IMR-90 (cell line): ENCODE data around the gene SLC39A11. TPM values are rescaled to one million over a fixed set of nuclear protein-coding genes. Genes with fewer than 3 reads are reported as not detected.
A peak's percentile ranks its signal among the peaks of the same experiment; 100 is the strongest.

Experiments used
- ATAC-seq: fragments of 200-7000 bp; cut with Tn5 transposase; 2 replicates; pipeline ENCODE4 v1.9.1; 2020; ENCODE audit warnings: low read depth, mild to moderate bottlenecking, moderate library complexity
- BruUV-seq: library from RNA; stranded (reverse); fragments of 400-500 nt; replicated peaks from 2 replicates; lab custom pipeline; 2021; lab: Mats Ljungman, UMichigan
- CTCF ChIA-PET: fragments of 300-600 bp; formaldehyde crosslinking; extraction: SDS; loops from one replicate; lab custom pipeline; 2021; ENCODE audit warnings: antibody characterized with exemption; lab: Yijun Ruan, JAX
- POLR2A ChIA-PET: fragments of 300-600 bp; sonication (Branson Sonifier 250); formaldehyde crosslinking; loops from one replicate; lab custom pipeline; 2022; ENCODE audit warnings: antibody characterized with exemption; ENCODE audit not compliant: unreplicated experiment; lab: Charles Lee
- DNase-seq: peaks from one replicate; pipeline ENCODE4 v3.0.0; 2013
- H2AFZ ChIP-seq: replicated peaks from 2 replicates; pipeline ENCODE3; 2013; ENCODE audit warnings: low read length, mild to moderate bottlenecking; ENCODE audit not compliant: poor library complexity
- H2AK5ac ChIP-seq: 2 replicates; pipeline ENCODE4 v1.6.1; 2013; ENCODE audit warnings: low read depth, low read length, inconsistent platforms
- H2AK9ac ChIP-seq: replicated peaks from 2 replicates; pipeline ENCODE3; 2013; ENCODE audit warnings: mild to moderate bottlenecking, low read depth, low read length, moderate library complexity; ENCODE audit not compliant: poor library complexity
- H2BK120ac ChIP-seq: 2 replicates; pipeline ENCODE4 v1.6.1; 2013; ENCODE audit warnings: low read depth, low read length, inconsistent platforms
- H2BK15ac ChIP-seq: 3 replicates; pipeline ENCODE4 v1.6.1; 2013; ENCODE audit warnings: low read depth, low read length, inconsistent platforms
- H2BK20ac ChIP-seq: 2 replicates; pipeline ENCODE4 v1.6.1; 2013; ENCODE audit warnings: low read depth, mild to moderate bottlenecking, inconsistent platforms, low read length, moderate library complexity
- H2BK5ac ChIP-seq: 2 replicates; pipeline ENCODE4 v1.6.1; 2013; ENCODE audit warnings: mild to moderate bottlenecking, low read depth, low read length, inconsistent platforms; ENCODE audit not compliant: poor library complexity, severe bottlenecking
- H3K14ac ChIP-seq: replicated peaks from 2 replicates; pipeline ENCODE4 v1.6.1; 2013; ENCODE audit warnings: low read depth, low read length, inconsistent platforms
- H3K18ac ChIP-seq: 2 replicates; pipeline ENCODE4 v1.6.1; 2013; ENCODE audit warnings: low read depth, low read length, control low read depth
- H3K23ac ChIP-seq: 2 replicates; pipeline ENCODE4 v1.6.1; 2013; ENCODE audit warnings: low read depth, low read length, inconsistent platforms
- H3K27ac ChIP-seq: 2 replicates; pipeline ENCODE4 v1.5.1; 2013; ENCODE audit warnings: mild to moderate bottlenecking, control low read depth, low read length; ENCODE audit not compliant: insufficient read depth
- H3K27me3 ChIP-seq: 2 replicates; pipeline ENCODE4 v1.6.1; 2013; ENCODE audit warnings: low read length; ENCODE audit not compliant: control insufficient read depth, insufficient read depth
- H3K36me3 ChIP-seq: 2 replicates; pipeline ENCODE4 v1.6.1; 2013; ENCODE audit warnings: low read length, mixed read lengths; ENCODE audit not compliant: control insufficient read depth, insufficient read depth
- H3K4ac ChIP-seq: 2 replicates; pipeline ENCODE4 v1.6.1; 2013; ENCODE audit warnings: low read depth, low read length, inconsistent platforms
- H3K4me1 ChIP-seq: 2 replicates; pipeline ENCODE4 v1.6.1; 2013; ENCODE audit warnings: low read length, mixed read lengths; ENCODE audit not compliant: control insufficient read depth, insufficient read depth
- H3K4me2 ChIP-seq: 2 replicates; pipeline ENCODE4 v1.6.1; 2013; ENCODE audit warnings: low read depth, mild to moderate bottlenecking, control low read depth, low read length, moderate library complexity
- H3K4me3 ChIP-seq: 2 replicates; pipeline ENCODE4 v1.5.1; 2013; ENCODE audit warnings: low read depth, mild to moderate bottlenecking, control low read depth, low read length, moderate library complexity; ENCODE audit not compliant: insufficient read depth
- H3K56ac ChIP-seq: 2 replicates; pipeline ENCODE4 v1.6.1; 2013; ENCODE audit warnings: low read length, inconsistent platforms; ENCODE audit not compliant: insufficient read depth; ENCODE audit errors: extremely low read depth
- H3K79me1 ChIP-seq, 2 experiments: 2 replicates each; pipeline ENCODE4 v1.6.1; 2013; ENCODE audit warnings: low read length in 2 of 2, inconsistent platforms in 1 of 2, low read depth in 1 of 2
- H3K9ac ChIP-seq: 2 replicates; pipeline ENCODE4 v1.6.1; 2013; ENCODE audit warnings: low read depth, low read length, control low read depth
- H3K9me1 ChIP-seq: 2 replicates; pipeline ENCODE4 v1.6.1; 2013; ENCODE audit warnings: low read length, inconsistent platforms; ENCODE audit not compliant: insufficient read depth
- H3K9me3 ChIP-seq: 2 replicates; pipeline ENCODE4 v1.6.1; 2013; ENCODE audit warnings: low read length; ENCODE audit not compliant: control insufficient read depth, insufficient read depth
- H4K20me1 ChIP-seq: 2 replicates; pipeline ENCODE4 v1.6.1; 2013; ENCODE audit warnings: low read length, inconsistent platforms; ENCODE audit not compliant: insufficient read depth
- H4K5ac ChIP-seq: 2 replicates; pipeline ENCODE4 v1.6.1; 2013; ENCODE audit warnings: mild to moderate bottlenecking, low read depth, low read length, control low read depth
- H4K8ac ChIP-seq, 2 experiments: 2 replicates each; pipeline ENCODE4 v1.6.1; 2013; ENCODE audit warnings: low read depth in 2 of 2, low read length in 2 of 2, control low read depth in 1 of 2, inconsistent platforms in 1 of 2
- H4K91ac ChIP-seq: 2 replicates; pipeline ENCODE4 v1.6.1; 2013; ENCODE audit warnings: low read depth, low read length, inconsistent platforms; ENCODE audit not compliant: insufficient read depth
- BHLHE40 ChIP-seq: fragments of 150-350 bp; IDR thresholded peaks from 2 replicates; pipeline ENCODE4 v1.6.1; 2016; ENCODE audit warnings: mild to moderate bottlenecking, low read depth, low read length
- CEBPB ChIP-seq: IDR thresholded peaks from 2 replicates; pipeline ENCODE4 v1.6.1; 2012; ENCODE audit warnings: low read depth, low read length, improper control_type of control experiment
- CHD1 ChIP-seq: IDR thresholded peaks from 2 replicates; pipeline ENCODE4 v1.6.1; 2012; ENCODE audit warnings: low read depth, low read length, improper control_type of control experiment
- CTCF ChIP-seq: conservative IDR thresholded peaks from 2 replicates; pipeline ENCODE4 v1.5.1; 2012; ENCODE audit warnings: mild to moderate bottlenecking, low read depth, low read length, improper control_type of control experiment
- ELK1 ChIP-seq: fragments of 150-350 bp; IDR thresholded peaks from 2 replicates; pipeline ENCODE4 v1.6.1; 2016; ENCODE audit warnings: low read depth, mild to moderate bottlenecking, low read length, moderate library complexity, borderline replicate concordance
- FOS ChIP-seq: fragments of 150-350 bp; IDR thresholded peaks from 2 replicates; pipeline ENCODE4 v1.6.1; 2016; ENCODE audit warnings: low read depth, low read length
- MAFK ChIP-seq: IDR thresholded peaks from 2 replicates; pipeline ENCODE4 v1.6.1; 2012; ENCODE audit warnings: low read depth, low read length, improper control_type of control experiment
- MAZ ChIP-seq: IDR thresholded peaks from 2 replicates; pipeline ENCODE4 v1.6.1; 2012; ENCODE audit warnings: low read depth, mild to moderate bottlenecking, low read length, improper control_type of control experiment, moderate library complexity, borderline replicate concordance
- NFE2L2 ChIP-seq: fragments of 150-350 bp; IDR thresholded peaks from 2 replicates; pipeline ENCODE4 v1.6.1; 2016; ENCODE audit warnings: low read depth, mild to moderate bottlenecking, low read length
- RAD21 ChIP-seq: IDR thresholded peaks from 2 replicates; pipeline ENCODE4 v1.6.1; 2012; ENCODE audit warnings: low read length, improper control_type of control experiment
- RCOR1 ChIP-seq: IDR thresholded peaks from 2 replicates; pipeline ENCODE4 v1.6.1; 2012; ENCODE audit warnings: mild to moderate bottlenecking, low read length, improper control_type of control experiment; ENCODE audit not compliant: insufficient replicate concordance
- RFX5 ChIP-seq: IDR thresholded peaks from 2 replicates; pipeline ENCODE4 v1.8.0; 2012; ENCODE audit warnings: low read depth, mild to moderate bottlenecking, low read length, moderate library complexity
- SMC3 ChIP-seq: fragments of 150-350 bp; IDR thresholded peaks from 2 replicates; pipeline ENCODE4 v1.6.1; 2016; ENCODE audit warnings: low read depth, mild to moderate bottlenecking, antibody characterized with exemption, low read length, moderate library complexity
- USF2 ChIP-seq: fragments of 150-350 bp; IDR thresholded peaks from 2 replicates; pipeline ENCODE4 v1.6.1; 2017; ENCODE audit warnings: mild to moderate bottlenecking, antibody characterized with exemption, low read length, low read depth
- WGBS, 2 experiments: methylation state at CpG; one replicate each; pipeline versions ENCODE4 v1.1.5 to v1.1.7; 2013; ENCODE audit warnings: missing lambda C conversion rate in 2 of 2; ENCODE audit not compliant: insufficient read length in 1 of 2; ENCODE audit errors: extremely low coverage in 2 of 2; 5-methylcytosine and 5-hydroxymethylcytosine counted together
- dilution Hi-C: fragments of 300-500 bp; cut with HindIII; formaldehyde crosslinking; loops from one replicate; pipeline ENCODE4 v1.14.3; 2018; ENCODE audit warnings: low sequenced_read_pairs; ENCODE audit not compliant: unreplicated experiment
- in situ Hi-C: fragments of 300-500 bp; cut with MboI; formaldehyde crosslinking; loops from 3 replicates; pipeline ENCODE4 v1.14.3; 2019; ENCODE audit warnings: low sequenced_read_pairs, inconsistent platforms, mixed read lengths
- intact Hi-C: fragments of 100-400 bp; cut with micrococcal nuclease; formaldehyde crosslinking; loops from 2 replicates; pipeline ENCODE4 v1.10.0; 2022
- polyA plus RNA-seq, 3 experiments: library from polyadenylated mRNA; depleted of rRNA; stranded (reverse); fragments of >200 nt; gene quantifications; 2 replicates each; pipeline ENCODE4 v1.2.3, GENCODE V29; 2012; ENCODE audit warnings: low replicate concordance in 1 of 3
- total RNA-seq: library from RNA; depleted of rRNA; stranded (reverse); fragments of >200 nt; gene quantifications from 2 replicates; pipeline ENCODE4 v1.2.3, GENCODE V29; 2012

SLC39A11 gene
- total and polyA plus RNA-seq, 2 of the 4 experiments (the other 2 are of a cell fraction): 8.8 to 14.3 TPM

DNA sequence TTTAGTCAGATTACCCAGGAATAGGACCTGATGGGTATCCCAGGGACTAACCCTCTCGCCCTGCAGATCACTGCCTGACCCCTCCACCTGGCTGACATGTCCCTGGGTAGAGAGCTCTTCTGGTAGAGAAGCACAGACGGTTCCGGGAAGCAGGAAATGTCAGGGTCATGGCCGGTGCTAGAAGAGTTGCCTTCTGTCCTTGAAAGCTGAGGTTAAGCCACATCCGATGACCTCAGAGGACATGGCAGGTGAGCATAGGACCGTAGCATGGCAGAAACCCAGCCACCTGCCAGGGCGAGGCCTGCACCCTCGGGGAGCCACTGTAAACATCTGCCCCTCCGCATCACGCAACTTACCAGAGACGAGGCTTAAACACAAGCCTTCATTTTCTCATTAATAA, 488.0 kb downstream of the SLC39A11 start:
- WGBS, 2 experiments: 93% methylated on average over 4 of the region's 11 CpGs; no CpG with 5 or more reads in 1 of the 2 experiments
- Histone ChIP-seq H3K9ac (no peak overlapping the region), H3K4me1 (peaks cover 16% of the 10 kb centered on the region), H2BK120ac (no peak overlapping the region), H3K56ac (no peak overlapping the region), H3K36me3 (no peaks in the 10 kb centered on the region), H2BK5ac (no peak overlapping the region), H2AFZ (no peak overlapping the region), H3K4me2 (no peak overlapping the region), H4K20me1 (peaks cover 3% of the 10 kb centered on the region; the same call in 1 of the 2 replicates), H3K9me1 (peaks cover 12% of the 10 kb centered on the region), H3K27me3 (no peaks in the 10 kb centered on the region), H2AK5ac (0 out of 2 replicates have a peak overlapping the region, but pooled peaks have one; percentile 51), H2BK15ac (no peak overlapping the region), H3K18ac (no peak overlapping the region), H2BK20ac (no peak overlapping the region), H3K14ac (no peak overlapping the region), H4K91ac (no peak overlapping the region; the same call in 1 of the 2 replicates), H4K5ac (no peak overlapping the region), H3K9me3 (no peaks in the 10 kb centered on the region), H3K27ac (no peak overlapping the region), H2AK9ac (no peak overlapping the region), H3K23ac (no peak overlapping the region), H3K4me3 (no peak overlapping the region), H4K8ac (no peak overlapping the region), H3K4ac (0 out of 2 replicates have a peak overlapping the region, but pooled peaks have one; percentile 5), H3K79me1 (no peaks in the 10 kb centered on the region)
- CTCF ChIA-PET: no interaction called here
- no peak for TF ChIP-seq FOS
- TF ChIP-seq CEBPB: no peak
- no peak for TF ChIP-seq BHLHE40
- TF ChIP-seq RCOR1: no peak
- TF ChIP-seq RFX5: no peak
- TF ChIP-seq MAZ: no peak
- no peak for TF ChIP-seq CTCF
- no peak for TF ChIP-seq SMC3
- TF ChIP-seq MAFK: no peak
- no peak for TF ChIP-seq NFE2L2
- no peak for TF ChIP-seq ELK1
- TF ChIP-seq RAD21: no peak
- TF ChIP-seq CHD1: no peak
- no peak for TF ChIP-seq USF2
- in situ Hi-C loops (no loop called here), intact Hi-C loops (no loop called here), dilution Hi-C loops (no loop called here)
- DNase-seq (no peak), ATAC-seq (no peak)
- POLR2A ChIA-PET: no interaction called here
- no TSS peak for BruUV-seq
